Right lobe of liver (tissue), 6 donors: ENCODE results near the gene ANKFN1. TPM values are rescaled to one million over a fixed set of nuclear protein-coding genes. Genes with fewer than 3 reads are reported as not detected.

Experiments used
- ATAC-seq, 4 donors: fragments of 200-7000 bp; cut with Tn5 transposase; one replicate each; pipeline ENCODE4 v1.9.1; 2020; ENCODE audit warnings: mild to moderate bottlenecking in 4 of 4, moderate library complexity in 4 of 4
- DNase-seq, 3 donors: peaks; one replicate each; pipeline ENCODE4 v3.0.0-alpha.2; 2020
- H3K27ac ChIP-seq, 3 donors: fragments of 200-600 bp; one replicate each; pipeline ENCODE4 v1.8.0; 2022
- H3K27me3 ChIP-seq, 2 donors: fragments of 200-600 bp; one replicate each; pipeline ENCODE4 v1.8.0; 2022
- H3K36me3 ChIP-seq, 4 donors: fragments of 200-600 bp; sonication (generic) in 1 of 4; one replicate each; pipeline versions ENCODE4 v1.5.1 to v1.8.0; 2017 to 2022; ENCODE audit warnings: control low read depth in 1 of 4
- H3K4me1 ChIP-seq, 4 donors: fragments of 200-600 bp; sonication (generic) in 1 of 4; one replicate each; pipeline versions ENCODE4 v1.5.1 to v1.8.0; 2017 to 2022; ENCODE audit warnings: control low read depth in 1 of 4
- H3K4me3 ChIP-seq, 3 donors: fragments of 200-600 bp; one replicate each; pipeline ENCODE4 v1.8.0; 2022
- H3K9me3 ChIP-seq, 4 donors: fragments of 200-600 bp; sonication (generic) in 1 of 4; one replicate each; pipeline versions ENCODE4 v1.5.1 to v1.8.0; 2017 to 2022; ENCODE audit warnings: control low read depth in 1 of 4
- CTCF ChIP-seq, 4 donors: fragments of 200-600 bp in 3 of 4; fragments of 450-650 bp in 1 of 4; IDR thresholded peaks; one replicate each; pipeline versions ENCODE4 v1.5.1 to v1.8.0; 2016 to 2022; ENCODE audit warnings: antibody characterized with exemption in 4 of 4, mild to moderate bottlenecking in 2 of 4
- POLR2A ChIP-seq: fragments of 450-650 bp; IDR thresholded peaks from one replicate; pipeline ENCODE4 v1.6.1; 2017; ENCODE audit warnings: antibody characterized with exemption, mild to moderate bottlenecking
- WGBS: methylation state at CpG from one replicate; pipeline ENCODE4 v1.1.6; 2018; ENCODE audit warnings: low coverage, low lambda C conversion rate; ENCODE audit not compliant: insufficient coverage; ENCODE audit errors: missing lambda C conversion rate; 5-methylcytosine and 5-hydroxymethylcytosine counted together
- intact Hi-C, 2 donors: fragments of 100-400 bp; cut with DNase I; formaldehyde crosslinking; loops; one replicate each; pipeline versions ENCODE4 v1.11.2 to v1.14.1; 2022
- total RNA-seq, 6 experiments: library from RNA; depleted of rRNA in 2 of 6; stranded (reverse); fragments of >200 nt in 2 of 6; fragmentation: NEBNext Ultra II Directional in 3 of 6; extraction: Animal tissue kit (Norgen Biotek cat#: 25700) in 3 of 6; gene quantifications; one replicate each; pipeline versions ENCODE4 v1.1.0 to v1.2.4, GENCODE V29; 2016 to 2023
- donor health status: DM: no; HTN: yes; CAD: no.
- donor health status: DM: no; HTN: no; CAD: no.
- donor health status: DM: no; HTN: no; CAD: no.
- donor health status: DM: no; HTN: yes; CAD: no.
- donor health status: DM: no; HTN: yes; CAD: no.

The ANKFN1 gene
- total RNA-seq, 6 experiments from 2014 or later = 0.11 TPM; not detected in 5

- Histone ChIP-seq H3K27me3 (no peaks in the 10 kb centered on the region), H3K9me3 (no peaks in the 10 kb centered on the region), H3K27ac (no peak overlapping the region), H3K36me3 (no peaks in the 10 kb centered on the region), H3K4me3 (no peak overlapping the region), H3K4me1 (no peaks in the 10 kb centered on the region)
- TF ChIP-seq POLR2A (no peak), CTCF (IDR thresholded peaks at IDR 0.05) (no peak)
- no CpG with 5 or more reads among the region's 1 CpG for WGBS
- intact Hi-C loops = no loop called here
- DNase-seq (no peak), ATAC-seq (peak in 2 of 4 donors; percentile 35 to 52)
Measured at GRCh38 chr17:56291226-56291805, 138.0 kb downstream of the ANKFN1 start.

- DNase-seq (no peak), ATAC-seq (no peak)
- no peaks in the 10 kb centered on the region for H3K36me3 ChIP-seq
- no peaks in the 10 kb centered on the region for H3K4me1 ChIP-seq
- TF ChIP-seq POLR2A = no peak
- no peak for TF ChIP-seq CTCF (IDR thresholded peaks at IDR 0.05)
- H3K27me3 ChIP-seq = no peaks in the 10 kb centered on the region
- intact Hi-C loops = no loop called here
- H3K9me3 ChIP-seq = no peaks in the 10 kb centered on the region
- WGBS = 67% methylated on average over 1 of the region's 1 CpG
- no peak overlapping the region for H3K27ac ChIP-seq
- no peak overlapping the region for H3K4me3 ChIP-seq
Measured at GRCh38 chr17:56292010-56292409, 138.7 kb downstream of the ANKFN1 start.

GRCh38 chr17:56292578-56292977 lies 139.3 kb downstream of the ANKFN1 start:
- Histone ChIP-seq H3K4me3 (no peak overlapping the region), H3K36me3 (no peaks in the 10 kb centered on the region), H3K9me3 (no peaks in the 10 kb centered on the region), H3K4me1 (no peaks in the 10 kb centered on the region), H3K27me3 (no peaks in the 10 kb centered on the region), H3K27ac (no peak overlapping the region)
- intact Hi-C loops = no loop called here
- ATAC-seq (no peak), DNase-seq (no peak)
- TF ChIP-seq POLR2A (no peak), CTCF (IDR thresholded peaks at IDR 0.05) (no peak)

- no peak for ATAC-seq
- no peaks in the 10 kb centered on the region for H3K36me3 ChIP-seq
- H3K27me3 ChIP-seq = no peaks in the 10 kb centered on the region
- no peaks in the 10 kb centered on the region for H3K9me3 ChIP-seq
- 17% methylated on average over 5 of the region's 7 CpGs for WGBS
- intact Hi-C loops = no loop called here
- DNase-seq = no peak
- TF ChIP-seq CTCF (IDR thresholded peaks at IDR 0.05) (no peak), POLR2A (no peak)
- H3K27ac ChIP-seq = no peak overlapping the region
- no peak overlapping the region for H3K4me3 ChIP-seq
- no peaks in the 10 kb centered on the region for H3K4me1 ChIP-seq
Measured at GRCh38 chr17:56297184-56297583, 143.9 kb downstream of the ANKFN1 start.

- no peak for TF ChIP-seq POLR2A
- TF ChIP-seq CTCF (IDR thresholded peaks at IDR 0.05) = no peak
- WGBS = 36% methylated on average over 1 of the region's 1 CpG
- no peak for DNase-seq
- Histone ChIP-seq H3K9me3 (no peaks in the 10 kb centered on the region), H3K4me3 (no peak overlapping the region), H3K4me1 (no peaks in the 10 kb centered on the region), H3K27ac (no peak overlapping the region), H3K27me3 (no peaks in the 10 kb centered on the region), H3K36me3 (no peaks in the 10 kb centered on the region)
- ATAC-seq = no peak
- intact Hi-C loops = no loop called here
Measured at GRCh38 chr17:56298846-56299245, 145.6 kb downstream of the ANKFN1 start.
